Esophagus muscularis mucosa (tissue), 4 donors: ENCODE data around the gene KRT15.

ENCODE experiments used
- EP300 ChIP-seq: sonication (generic); formaldehyde crosslinking; IDR thresholded peaks from one replicate; pipeline ENCODE4 v1.6.1; 2017; ENCODE audit warnings: antibody characterized with exemption
- POLR2A ChIP-seq: fragments of 450-650 bp; IDR thresholded peaks from one replicate; pipeline ENCODE4 v1.6.1; 2017; ENCODE audit warnings: antibody characterized with exemption, moderate library complexity, mild to moderate bottlenecking, low read depth
- TF ChIP-seq, protein P1 (sequence below), 3 experiments: fragments of 200-600 bp in 2 of 3; fragments of 450-650 bp in 1 of 3; sonication (generic) in 2 of 3; IDR thresholded peaks; one replicate each; pipeline ENCODE4 v1.5.1; 2017 to 2019; ENCODE audit warnings: antibody characterized with exemption in 3 of 3, mild to moderate bottlenecking in 2 of 3, moderate library complexity in 1 of 3

- TF ChIP-seq, protein P1, sequence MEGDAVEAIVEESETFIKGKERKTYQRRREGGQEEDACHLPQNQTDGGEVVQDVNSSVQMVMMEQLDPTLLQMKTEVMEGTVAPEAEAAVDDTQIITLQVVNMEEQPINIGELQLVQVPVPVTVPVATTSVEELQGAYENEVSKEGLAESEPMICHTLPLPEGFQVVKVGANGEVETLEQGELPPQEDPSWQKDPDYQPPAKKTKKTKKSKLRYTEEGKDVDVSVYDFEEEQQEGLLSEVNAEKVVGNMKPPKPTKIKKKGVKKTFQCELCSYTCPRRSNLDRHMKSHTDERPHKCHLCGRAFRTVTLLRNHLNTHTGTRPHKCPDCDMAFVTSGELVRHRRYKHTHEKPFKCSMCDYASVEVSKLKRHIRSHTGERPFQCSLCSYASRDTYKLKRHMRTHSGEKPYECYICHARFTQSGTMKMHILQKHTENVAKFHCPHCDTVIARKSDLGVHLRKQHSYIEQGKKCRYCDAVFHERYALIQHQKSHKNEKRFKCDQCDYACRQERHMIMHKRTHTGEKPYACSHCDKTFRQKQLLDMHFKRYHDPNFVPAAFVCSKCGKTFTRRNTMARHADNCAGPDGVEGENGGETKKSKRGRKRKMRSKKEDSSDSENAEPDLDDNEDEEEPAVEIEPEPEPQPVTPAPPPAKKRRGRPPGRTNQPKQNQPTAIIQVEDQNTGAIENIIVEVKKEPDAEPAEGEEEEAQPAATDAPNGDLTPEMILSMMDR (IDR thresholded peaks at IDR 0.05) = no peak
- no peak for TF ChIP-seq EP300
- TF ChIP-seq POLR2A = no peak
These were observed 35.4 kb upstream of the KRT15 start for GRCh38 chr17:41553987-41554680.
